ENCODE data around the gene INS. TPM values are rescaled to one million over a fixed set of nuclear protein-coding genes. Genes with fewer than 3 reads are reported as not detected.

The INS gene
- total RNA-seq, 1 experiment from 2014 or later = not detected

DNA sequence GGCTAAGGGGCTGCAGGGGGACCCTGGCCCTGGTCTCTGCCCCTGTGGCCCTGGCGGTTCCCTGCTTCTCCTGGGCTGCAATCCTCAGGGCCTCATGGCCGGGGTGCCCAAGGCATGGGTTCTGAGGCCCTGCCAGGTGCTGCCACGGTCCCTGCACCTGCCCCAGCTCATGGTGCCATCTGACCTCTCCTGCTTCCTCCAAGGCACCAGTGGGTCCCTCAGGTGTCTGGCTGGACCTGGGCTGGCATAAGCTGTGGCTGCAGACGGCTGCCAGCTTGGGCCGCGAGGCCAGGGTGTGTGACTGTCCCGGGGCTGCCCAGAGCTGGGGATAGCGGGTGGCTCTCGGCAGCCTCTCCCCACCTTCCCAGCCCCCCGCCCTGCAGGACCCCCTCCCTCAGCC, 2.0 kb downstream of the INS start:
- no peak overlapping the region for H3K14ac ChIP-seq (ENCODE audit: insufficient read depth, low read length)
- WGBS (ENCODE audit: extremely low coverage, insufficient read length, low lambda C conversion rate) = no CpG with 5 or more reads among the region's 10 CpGs
- H3K18ac ChIP-seq (ENCODE audit: insufficient read length, low read depth, low read length) = no peak overlapping the region
- Mint-ChIP-seq H3K4me1 (no peaks in the 10 kb centered on the region), H3K27ac (no peak overlapping the region), H3K36me3 (ENCODE audit: insufficient read depth in 1 of 3, low read depth in 3 of 3) (no peaks in the 10 kb centered on the region), H3K27me3 (ENCODE audit: low read depth) (peaks cover 8% of the 10 kb centered on the region), H3K9me3 (no peaks in the 10 kb centered on the region), H3K4me3 (no peak overlapping the region)
- no peak overlapping the region for H3K9ac ChIP-seq (ENCODE audit: extremely low read depth, insufficient read length, low read length)
- no peak overlapping the region for H2BK15ac ChIP-seq (ENCODE audit: low read depth, low read length)
- no peak overlapping the region for H2AK5ac ChIP-seq (ENCODE audit: insufficient read length, low read length)
- no peak overlapping the region for H3K23ac ChIP-seq (ENCODE audit: insufficient read length, low read depth, low read length)
- H3K9me3 ChIP-seq (ENCODE audit: control insufficient read depth, low read depth, low read length) = no peaks in the 10 kb centered on the region
- no peaks in the 10 kb centered on the region for H3K27me3 ChIP-seq (ENCODE audit: insufficient read depth, low read length)
- TF ChIP-seq, protein P1, sequence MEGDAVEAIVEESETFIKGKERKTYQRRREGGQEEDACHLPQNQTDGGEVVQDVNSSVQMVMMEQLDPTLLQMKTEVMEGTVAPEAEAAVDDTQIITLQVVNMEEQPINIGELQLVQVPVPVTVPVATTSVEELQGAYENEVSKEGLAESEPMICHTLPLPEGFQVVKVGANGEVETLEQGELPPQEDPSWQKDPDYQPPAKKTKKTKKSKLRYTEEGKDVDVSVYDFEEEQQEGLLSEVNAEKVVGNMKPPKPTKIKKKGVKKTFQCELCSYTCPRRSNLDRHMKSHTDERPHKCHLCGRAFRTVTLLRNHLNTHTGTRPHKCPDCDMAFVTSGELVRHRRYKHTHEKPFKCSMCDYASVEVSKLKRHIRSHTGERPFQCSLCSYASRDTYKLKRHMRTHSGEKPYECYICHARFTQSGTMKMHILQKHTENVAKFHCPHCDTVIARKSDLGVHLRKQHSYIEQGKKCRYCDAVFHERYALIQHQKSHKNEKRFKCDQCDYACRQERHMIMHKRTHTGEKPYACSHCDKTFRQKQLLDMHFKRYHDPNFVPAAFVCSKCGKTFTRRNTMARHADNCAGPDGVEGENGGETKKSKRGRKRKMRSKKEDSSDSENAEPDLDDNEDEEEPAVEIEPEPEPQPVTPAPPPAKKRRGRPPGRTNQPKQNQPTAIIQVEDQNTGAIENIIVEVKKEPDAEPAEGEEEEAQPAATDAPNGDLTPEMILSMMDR (conservative IDR thresholded peaks at IDR 0.05) = no peak
- no peaks in the 10 kb centered on the region for H3K4me1 ChIP-seq (ENCODE audit: insufficient read depth, low read length)
- no peaks in the 10 kb centered on the region for H4K20me1 ChIP-seq (ENCODE audit: control insufficient read depth, insufficient read depth, insufficient read length)
- no peaks in the 10 kb centered on the region for H3K23me2 ChIP-seq (ENCODE audit: insufficient read length, low read depth, low read length, poor library complexity, severe bottlenecking)
- no peak overlapping the region for H3K4ac ChIP-seq (ENCODE audit: low read depth, low read length)
- H3K56ac ChIP-seq (ENCODE audit: insufficient read length, low read depth, low read length) = no peak overlapping the region
- H4K91ac ChIP-seq (ENCODE audit: insufficient read length, low read depth, low read length) = no peak overlapping the region
- H3K79me1 ChIP-seq (ENCODE audit: insufficient read depth, low read depth, low read length, poor library complexity, severe bottlenecking) = no peaks in the 10 kb centered on the region
- no peak overlapping the region for H3T11ph ChIP-seq (ENCODE audit: low read length)
- H4K8ac ChIP-seq (replicated peaks; ENCODE audit: insufficient read length, low read depth, low read length) = no peak overlapping the region
- H3K79me2 ChIP-seq (ENCODE audit: insufficient read depth, low read length) = no peaks in the 10 kb centered on the region
- H3K4me2 ChIP-seq (ENCODE audit: insufficient read depth, insufficient read length, low read length) = no peak overlapping the region
- no peak overlapping the region for H2BK120ac ChIP-seq (ENCODE audit: low read depth, low read length, poor library complexity, severe bottlenecking)
- no peak overlapping the region for H2BK20ac ChIP-seq (ENCODE audit: low read depth, low read length, poor library complexity, severe bottlenecking)
- H2BK5ac ChIP-seq (ENCODE audit: insufficient read length, low read length) = no peak overlapping the region
- no peak for DNase-seq
- no peak overlapping the region for H4K5ac ChIP-seq (ENCODE audit: insufficient read length, low read depth, low read length)
- no peak overlapping the region for H2AFZ ChIP-seq (ENCODE audit: low read length)
- H2BK12ac ChIP-seq (ENCODE audit: insufficient read length, low read depth, low read length) = no peak overlapping the region
- no peak overlapping the region for H3K27ac ChIP-seq (ENCODE audit: insufficient read length, low read depth, low read length)

Data from H9 (cell line).